WTC11 (cell line): ENCODE results near the gene INTS7.

ENCODE experiments used
- AFF4 ChIP-seq: sonication (generic); formaldehyde crosslinking; IDR thresholded peaks from 2 replicates; pipeline ENCODE4 v1.8.1; 2023; ENCODE audit warnings: mild to moderate bottlenecking, missing genetic modification reagents, borderline replicate concordance
- CBFB ChIP-seq: sonication (generic); formaldehyde crosslinking; IDR thresholded peaks from 2 replicates; pipeline ENCODE4 v1.8.1; 2022; ENCODE audit warnings: mild to moderate bottlenecking, low read depth, missing genetic modification reagents
- CTCF ChIP-seq: fragments of 200-600 bp; IDR thresholded peaks from 2 replicates; pipeline ENCODE4 v1.8.0; 2022; ENCODE audit warnings: antibody characterized with exemption
- ESRRA ChIP-seq: sonication (generic); formaldehyde crosslinking; IDR thresholded peaks from 2 replicates; pipeline ENCODE4 v1.8.1; 2022; ENCODE audit warnings: mild to moderate bottlenecking, missing genetic modification reagents, borderline replicate concordance
- FOXP4 ChIP-seq: sonication (generic); formaldehyde crosslinking; IDR thresholded peaks from 2 replicates; pipeline ENCODE4 v1.8.0; 2022; ENCODE audit warnings: mild to moderate bottlenecking, missing genetic modification reagents
- MAX ChIP-seq: sonication (generic); formaldehyde crosslinking; IDR thresholded peaks from 2 replicates; pipeline ENCODE4 v1.8.0; 2022; ENCODE audit warnings: mild to moderate bottlenecking, missing genetic modification reagents
- MXD4 ChIP-seq: fragments of 250-450 bp; sonication (Bioruptor Pico); IDR thresholded peaks from 2 replicates; pipeline ENCODE4 v1.8.0; 2021; ENCODE audit warnings: mild to moderate bottlenecking, moderate library complexity, borderline replicate concordance
- NR2C2 ChIP-seq: sonication (generic); formaldehyde crosslinking; IDR thresholded peaks from 2 replicates; pipeline ENCODE4 v1.8.0; 2022; ENCODE audit warnings: mild to moderate bottlenecking, missing genetic modification reagents
- TEAD4 ChIP-seq: sonication (generic); formaldehyde crosslinking; IDR thresholded peaks from 2 replicates; pipeline ENCODE4 v1.8.0; 2022; ENCODE audit warnings: mild to moderate bottlenecking, missing genetic modification reagents
- TP53 ChIP-seq: sonication (generic); formaldehyde crosslinking; IDR thresholded peaks from 2 replicates; pipeline ENCODE4 v1.8.1; 2023; ENCODE audit warnings: mild to moderate bottlenecking, missing genetic modification reagents
- USF1 ChIP-seq: sonication (generic); formaldehyde crosslinking; IDR thresholded peaks from 2 replicates; pipeline ENCODE4 v1.8.0; 2022; ENCODE audit warnings: mild to moderate bottlenecking, missing genetic modification reagents
- USF2 ChIP-seq: sonication (generic); formaldehyde crosslinking; IDR thresholded peaks from 2 replicates; pipeline ENCODE4 v1.8.1; 2023; ENCODE audit warnings: mild to moderate bottlenecking, missing genetic modification reagents, moderate library complexity
- ZNF121 ChIP-seq: sonication (generic); formaldehyde crosslinking; IDR thresholded peaks from 2 replicates; pipeline ENCODE4 v1.8.0; 2023; ENCODE audit warnings: missing genetic modification reagents
- ZNF138 ChIP-seq: sonication (generic); formaldehyde crosslinking; conservative IDR thresholded peaks from 2 replicates; pipeline ENCODE4 v1.8.1; 2022; ENCODE audit warnings: mild to moderate bottlenecking, moderate library complexity, missing genetic modification reagents

GRCh38 chr1:211921579-211922095 is 113.7 kb downstream of the INTS7 start:
- TF ChIP-seq TP53 (CRISPR knock-in tag) (no peak), CTCF (no peak), CBFB (CRISPR knock-in tag) (no peak), USF1 (CRISPR knock-in tag) (no peak), NR2C2 (no peak), FOXP4 (CRISPR knock-in tag) (no peak), ZNF121 (no peak), ESRRA (CRISPR knock-in tag) (no peak), MAX (CRISPR knock-in tag) (no peak), ZNF138 (CRISPR knock-in tag) (no peak), AFF4 (CRISPR knock-in tag) (no peak), MXD4 (CRISPR knock-in tag) (no peak), TEAD4 (CRISPR knock-in tag) (no peak), USF2 (no peak)
